Nephron (organoid): Measurements from ENCODE around the gene PDE4B.
A peak's percentile ranks its signal among the peaks of the same experiment; 100 is the strongest.
"Not testable (repeated sequence)": the region's sequence is repeated elsewhere in the genome, so short reads cannot be mapped to it uniquely, and the experiment has no call there.

Experiments
- H3K27ac Mint-ChIP-seq, 3 experiments: 2 replicates each; pipeline ENCODE4 v1.8.0; 2020; ENCODE audit warnings: mixed read lengths in 3 of 3, mild to moderate bottlenecking in 2 of 3, moderate library complexity in 1 of 3
- H3K27me3 Mint-ChIP-seq: 2 replicates; pipeline ENCODE4 v1.8.0; 2021; ENCODE audit warnings: low read depth, mild to moderate bottlenecking, moderate library complexity, mixed read lengths
- H3K36me3 Mint-ChIP-seq: 2 replicates; pipeline ENCODE4 v1.8.0; 2020; ENCODE audit warnings: low read depth, mixed read lengths
- H3K4me1 Mint-ChIP-seq: 2 replicates; pipeline ENCODE4 v1.8.0; 2020; ENCODE audit warnings: mixed read lengths
- H3K4me3 Mint-ChIP-seq, 3 experiments: 2 replicates each; pipeline ENCODE4 v1.8.0; 2020; ENCODE audit warnings: mild to moderate bottlenecking in 3 of 3, mixed read lengths in 3 of 3, moderate library complexity in 2 of 3
- H3K9me3 Mint-ChIP-seq: 2 replicates; pipeline ENCODE4 v1.8.0; 2020; ENCODE audit warnings: mixed read lengths
- CTCF ChIP-seq, 3 experiments: fragments of 200-600 bp; sonication (generic); IDR thresholded peaks; one replicate each; pipeline ENCODE4 v1.5.0; 2021; ENCODE audit warnings: antibody characterized with exemption in 3 of 3; ENCODE audit not compliant: unreplicated experiment in 3 of 3

The PDE4B gene

GRCh38 chr1:66413136-66413837 is 620.6 kb downstream of the PDE4B start:
- Mint-ChIP-seq H3K27ac (peak overlapping the region in 2 of 3 experiments; percentile 6 to 81), H3K36me3 (no peaks in the 10 kb centered on the region), H3K4me1 (peaks cover 15% of the 10 kb centered on the region), H3K4me3 (no peak overlapping the region), H3K9me3 (peaks cover 45% of the 10 kb centered on the region), H3K27me3 (no peaks in the 10 kb centered on the region)
- TF ChIP-seq CTCF (IDR thresholded peaks at IDR 0.05; ENCODE audit: unreplicated experiment in 3 of 3) = no peak

GRCh38 chr1:66413838-66414175 is 621.1 kb downstream of the PDE4B start:
- TF ChIP-seq CTCF (IDR thresholded peaks at IDR 0.05; ENCODE audit: unreplicated experiment in 3 of 3) = no peak
- Mint-ChIP-seq H3K4me3 (no peak overlapping the region), H3K27me3 (no peaks in the 10 kb centered on the region), H3K36me3 (no peaks in the 10 kb centered on the region), H3K9me3 (peaks cover 48% of the 10 kb centered on the region), H3K4me1 (peaks cover 15% of the 10 kb centered on the region), H3K27ac (peak overlapping the region in 1 of 3 experiments; percentile 81)

- H3K9me3 Mint-ChIP-seq = peaks cover 40% of the 10 kb centered on the region
- H3K27me3 Mint-ChIP-seq = no peaks in the 10 kb centered on the region
- H3K36me3 Mint-ChIP-seq = no peaks in the 10 kb centered on the region
- H3K4me1 Mint-ChIP-seq = peaks cover 15% of the 10 kb centered on the region
- H3K27ac Mint-ChIP-seq = no peak overlapping the region
- no peak overlapping the region for H3K4me3 Mint-ChIP-seq
- TF ChIP-seq CTCF (IDR thresholded peaks at IDR 0.05; ENCODE audit: unreplicated experiment in 3 of 3) = no peak
Measured at GRCh38 chr1:66415281-66415680, 622.6 kb downstream of the PDE4B start.

GRCh38 chr1:66415866-66416265 is 623.2 kb downstream of the PDE4B start:
- TF ChIP-seq CTCF (IDR thresholded peaks at IDR 0.05; ENCODE audit: unreplicated experiment in 3 of 3) = no peak
- no peaks in the 10 kb centered on the region for H3K36me3 Mint-ChIP-seq
- H3K27ac Mint-ChIP-seq = no peak overlapping the region
- no peaks in the 10 kb centered on the region for H3K27me3 Mint-ChIP-seq
- H3K4me3 Mint-ChIP-seq = no peak overlapping the region
- H3K4me1 Mint-ChIP-seq = peaks cover 15% of the 10 kb centered on the region
- H3K9me3 Mint-ChIP-seq = peaks cover 38% of the 10 kb centered on the region

GRCh38 chr1:66416295-66416694 is 623.6 kb downstream of the PDE4B start:
- peaks cover 15% of the 10 kb centered on the region for H3K4me1 Mint-ChIP-seq
- peaks cover 36% of the 10 kb centered on the region for H3K9me3 Mint-ChIP-seq
- H3K36me3 Mint-ChIP-seq = no peaks in the 10 kb centered on the region
- no peaks in the 10 kb centered on the region for H3K27me3 Mint-ChIP-seq
- no peak overlapping the region for H3K4me3 Mint-ChIP-seq
- no peak overlapping the region for H3K27ac Mint-ChIP-seq
- no peak for TF ChIP-seq CTCF (IDR thresholded peaks at IDR 0.05; ENCODE audit: unreplicated experiment in 3 of 3)

GRCh38 chr1:66418021-66418420 is 625.3 kb downstream of the PDE4B start:
- Mint-ChIP-seq H3K27me3 (no peaks in the 10 kb centered on the region), H3K36me3 (no peaks in the 10 kb centered on the region), H3K9me3 (peaks cover 29% of the 10 kb centered on the region), H3K4me1 (peaks cover 11% of the 10 kb centered on the region), H3K4me3 (no peak overlapping the region), H3K27ac (no peak overlapping the region)
- no peak for TF ChIP-seq CTCF (IDR thresholded peaks at IDR 0.05; ENCODE audit: unreplicated experiment in 3 of 3)

GRCh38 chr1:66420171-66420570 is 627.5 kb downstream of the PDE4B start:
- not testable (repeated sequence) for H3K27me3 Mint-ChIP-seq, H3K36me3 Mint-ChIP-seq, H3K27ac Mint-ChIP-seq, H3K4me1 Mint-ChIP-seq, H3K4me3 Mint-ChIP-seq
- H3K9me3 Mint-ChIP-seq = peaks cover 29% of the 10 kb centered on the region

- not testable (repeated sequence) for H3K27ac Mint-ChIP-seq, H3K4me1 Mint-ChIP-seq, H3K27me3 Mint-ChIP-seq, H3K36me3 Mint-ChIP-seq, H3K4me3 Mint-ChIP-seq
- H3K9me3 Mint-ChIP-seq = peaks cover 26% of the 10 kb centered on the region
Measured at GRCh38 chr1:66420906-66421305, 628.2 kb downstream of the PDE4B start.
